Activated CD4-positive, alpha-beta T cell treated with anti-CD3 and anti-CD28 coated beads, Interleukin-2, Interleukin-6, amounts not matched to agents 100 ng/mL and 50 ng/mL, durations not matched to agents 16 hours and 8 hours (primary cell): ENCODE measurements around the gene PTPRG.

Experiments used
- DNase-seq: peaks from one replicate; pipeline ENCODE4 v3.0.0-alpha.2; 2020

The PTPRG gene

GRCh38 chr3:61664105-61664482, 102.7 kb downstream of the PTPRG start:
- no peak for DNase-seq

GRCh38 chr3:61665121-61665520, 103.8 kb downstream of the PTPRG start:
- DNase-seq, result no peak

- DNase-seq, result no peak
These were observed 104.6 kb downstream of the PTPRG start for GRCh38 chr3:61665987-61666386.

- no peak for DNase-seq
These were observed 105.4 kb downstream of the PTPRG start for GRCh38 chr3:61666615-61667330.

GRCh38 chr3:61667383-61667782, 106.0 kb downstream of the PTPRG start:
- DNase-seq, result no peak

GRCh38 chr3:61667814-61668213, 106.4 kb downstream of the PTPRG start:
- no peak for DNase-seq

- DNase-seq, result no peak
These were observed 107.0 kb downstream of the PTPRG start for GRCh38 chr3:61668317-61668864.

- no peak for DNase-seq
These were observed 107.8 kb downstream of the PTPRG start for GRCh38 chr3:61669203-61669602.

- DNase-seq, result no peak
These were observed 108.4 kb downstream of the PTPRG start for GRCh38 chr3:61669668-61670299.

- DNase-seq, result no peak
These were observed 112.3 kb downstream of the PTPRG start for GRCh38 chr3:61673651-61674050.

- no peak for DNase-seq
These were observed 113.2 kb downstream of the PTPRG start for GRCh38 chr3:61674596-61674995.

- no peak for DNase-seq
These were observed 117.7 kb downstream of the PTPRG start for GRCh38 chr3:61679026-61679425.

GRCh38 chr3:61680617-61681016, 119.2 kb downstream of the PTPRG start:
- DNase-seq, result no peak

- no peak for DNase-seq
These were observed 120.3 kb downstream of the PTPRG start for GRCh38 chr3:61681636-61682035.

GRCh38 chr3:61682671-61683548, 121.5 kb downstream of the PTPRG start:
- DNase-seq, result no peak

- DNase-seq, result no peak
These were observed 122.3 kb downstream of the PTPRG start for GRCh38 chr3:61683549-61684236.

- DNase-seq, result no peak
These were observed 123.0 kb downstream of the PTPRG start for GRCh38 chr3:61684386-61684785.

GRCh38 chr3:61685755-61686154, 124.4 kb downstream of the PTPRG start:
- no peak for DNase-seq

GRCh38 chr3:61686228-61686648, 124.9 kb downstream of the PTPRG start:
- no peak for DNase-seq

- DNase-seq, result no peak
These were observed 125.8 kb downstream of the PTPRG start for GRCh38 chr3:61687206-61687605.

GRCh38 chr3:61687663-61688306, 126.4 kb downstream of the PTPRG start:
- DNase-seq, result no peak

GRCh38 chr3:61688307-61688984, 127.1 kb downstream of the PTPRG start:
- DNase-seq, result no peak
